HCT116 (cell line): Measurements from ENCODE around the gene TSPEAR. TPM values are rescaled to one million over a fixed set of nuclear protein-coding genes. Genes with fewer than 3 reads are reported as not detected.

Source experiments
- ATAC-seq: fragments of 200-7000 bp; cut with Tn5 transposase; 2 replicates; pipeline ENCODE4 v1.9.1; 2020; ENCODE audit warnings: mild to moderate bottlenecking, moderate library complexity
- BruUV-seq: library from RNA; stranded (reverse); fragments of 400-500 nt; replicated peaks from 2 replicates; lab custom pipeline; 2021; lab: Mats Ljungman, UMichigan
- CTCF ChIA-PET: fragments of 300-600 bp; sonication (Branson Sonifier 250); formaldehyde crosslinking; loops from one replicate; lab custom pipeline; 2021; ENCODE audit warnings: antibody characterized with exemption; lab: Charles Lee
- POLR2A ChIA-PET: fragments of 300-600, 350-600 bp; sonication (Branson Sonifier 250); formaldehyde crosslinking; loops from one replicate; lab custom pipeline; 2021; ENCODE audit warnings: antibody characterized with exemption; lab: Charles Lee
- RAD21 ChIA-PET, 2 experiments: fragments of 300-600 bp; sonication (Branson Sonifier 250); formaldehyde crosslinking; loops; one replicate each; lab custom pipeline; 2023; ENCODE audit warnings: low total read pairs in 2 of 2; ENCODE audit not compliant: uncharacterized antibody in 2 of 2, unreplicated experiment in 2 of 2, low non-redundant PET in 1 of 2; lab: Charles Lee
- DNase-seq: peaks from one replicate; pipeline ENCODE4 v3.0.0-alpha.2; 2010; ENCODE audit warnings: low read depth, low spot score
- H2AFZ ChIP-seq: fragments of 200-600 bp; shearing (Covaris generic), sonication (generic); 2 replicates; pipeline ENCODE4 v1.6.1; 2017; ENCODE audit warnings: low read depth, mixed run types, mixed read lengths, antibody characterized with exemption, low read length; ENCODE audit not compliant: poor library complexity, severe bottlenecking
- H3K27ac ChIP-seq: 2 replicates; pipeline ENCODE4 v1.5.1; 2012; ENCODE audit warnings: low read depth, low read length
- H3K27me3 ChIP-seq: fragments of 200-600 bp; sonication (generic); 2 replicates; pipeline ENCODE4 v1.6.1; 2016; ENCODE audit warnings: mixed run types, low read length, mixed read lengths; ENCODE audit not compliant: insufficient read depth
- H3K36me3 ChIP-seq, 2 experiments: fragments of 200-500 bp in 1 of 2; fragments of 200-600 bp in 1 of 2; sonication (Bioruptor generic) in 1 of 2; sonication (generic) in 1 of 2; 2 replicates each; pipeline versions ENCODE4 v1.5.1 to v1.6.1; 2014 to 2016; ENCODE audit warnings: low read length in 2 of 2, inconsistent platforms in 1 of 2, mixed read lengths in 1 of 2, mixed run types in 1 of 2; ENCODE audit not compliant: insufficient read depth in 2 of 2, control insufficient read depth in 1 of 2
- H3K4me1 ChIP-seq, 2 experiments: fragments of 200-600 bp in 1 of 2; sonication (generic) in 1 of 2; 2 replicates each; pipeline versions ENCODE4 v1.5.1 to v1.6.1; 2012 to 2017; ENCODE audit warnings: low read length in 2 of 2, inconsistent platforms in 1 of 2, mild to moderate bottlenecking in 1 of 2, mixed read lengths in 1 of 2, mixed run types in 1 of 2, moderate library complexity in 1 of 2; ENCODE audit not compliant: insufficient read depth in 2 of 2, control insufficient read depth in 1 of 2
- H3K4me2 ChIP-seq: fragments of 200-600 bp; sonication (generic); 2 replicates; pipeline ENCODE4 v1.6.1; 2017; ENCODE audit warnings: mixed run types, low read length, mixed read lengths
- H3K4me3 ChIP-seq, 2 experiments: fragments of 200-600 bp in 1 of 2; sonication (generic) in 1 of 2; replicated peaks in 1 of 2; 2 replicates each; pipeline ENCODE4 v1.5.1; 2011 to 2016; ENCODE audit warnings: low read length in 2 of 2, control low read depth in 1 of 2, low read depth in 1 of 2, mild to moderate bottlenecking in 1 of 2, mixed read lengths in 1 of 2, mixed run types in 1 of 2
- H3K79me2 ChIP-seq: fragments of 200-600 bp; sonication (generic); 2 replicates; pipeline ENCODE4 v1.6.1; 2017; ENCODE audit warnings: mild to moderate bottlenecking, mixed run types, low read length, moderate library complexity, mixed read lengths; ENCODE audit not compliant: insufficient read depth
- H3K9ac ChIP-seq: fragments of 200-600 bp; sonication (generic); 2 replicates; pipeline ENCODE4 v1.6.1; 2016; ENCODE audit warnings: low read length, mixed read lengths
- H3K9me2 ChIP-seq: fragments of 200-600 bp; sonication (generic), shearing (Covaris generic); 2 replicates; pipeline ENCODE4 v1.6.1; 2017; ENCODE audit warnings: mixed run types, mild to moderate bottlenecking, moderate library complexity; ENCODE audit not compliant: insufficient read depth
- H3K9me3 ChIP-seq, 2 experiments: fragments of 200-500 bp in 1 of 2; fragments of 200-600 bp in 1 of 2; sonication (Bioruptor generic) in 1 of 2; sonication (generic) in 1 of 2; 2 replicates each; pipeline ENCODE4 v1.6.1; 2014 to 2017; ENCODE audit warnings: low read length in 2 of 2, mixed read lengths in 2 of 2, inconsistent platforms in 1 of 2, low read depth in 1 of 2, mild to moderate bottlenecking in 1 of 2, mixed run types in 1 of 2, moderate library complexity in 1 of 2; ENCODE audit not compliant: control insufficient read depth in 1 of 2, insufficient read depth in 1 of 2
- H4K20me1 ChIP-seq: fragments of 200-600 bp; sonication (generic), shearing (Covaris generic); 2 replicates; pipeline ENCODE4 v1.6.1; 2017; ENCODE audit warnings: mixed run types, mild to moderate bottlenecking, moderate library complexity; ENCODE audit not compliant: insufficient read depth
- CBX3 ChIP-seq: IDR thresholded peaks from 2 replicates; pipeline ENCODE4 v1.6.1; 2012; ENCODE audit warnings: low read depth
- CEBPB ChIP-seq: IDR thresholded peaks from 2 replicates; pipeline ENCODE4 v1.6.1; 2012; ENCODE audit warnings: low read depth
- CTCF ChIP-seq, 3 experiments: fragments of 200-600 bp in 1 of 3; sonication (generic) in 1 of 3; IDR thresholded peaks in 2 of 3; conservative IDR thresholded peaks in 1 of 3; 2 replicates each; pipeline ENCODE4 v1.5.1; 2012 to 2017; ENCODE audit warnings: low read depth in 2 of 3, low read length in 2 of 3, antibody characterized with exemption in 1 of 3, borderline replicate concordance in 1 of 3, control low read depth in 1 of 3, mild to moderate bottlenecking in 1 of 3, mixed read lengths in 1 of 3, mixed run types in 1 of 3, moderate library complexity in 1 of 3; ENCODE audit not compliant: insufficient read depth in 1 of 3
- EGR1 ChIP-seq: IDR thresholded peaks from 2 replicates; pipeline ENCODE4 v1.6.1; 2012; ENCODE audit warnings: low read depth
- ELF1 ChIP-seq: IDR thresholded peaks from 2 replicates; pipeline ENCODE4 v1.6.1; 2012; ENCODE audit warnings: low read depth, borderline replicate concordance
- EZH2 ChIP-seq: fragments of 200-600 bp; sonication (generic); IDR thresholded peaks from 2 replicates; pipeline ENCODE4 v1.6.1; 2017; ENCODE audit warnings: antibody characterized with exemption, mixed run types
- EZH2phosphoT487 ChIP-seq: fragments of 200-600 bp; IDR thresholded peaks from 2 replicates; pipeline ENCODE4 v1.6.1; 2018; ENCODE audit warnings: antibody characterized with exemption, borderline replicate concordance
- FOSL1 ChIP-seq: IDR thresholded peaks from 2 replicates; pipeline ENCODE4 v1.6.1; 2012; ENCODE audit warnings: low read depth
- JUND ChIP-seq: IDR thresholded peaks from 2 replicates; pipeline ENCODE4 v1.6.1; 2012
- MAX ChIP-seq: IDR thresholded peaks from 2 replicates; pipeline ENCODE4 v1.6.1; 2012
- POLR2AphosphoS5 ChIP-seq: IDR thresholded peaks from 2 replicates; pipeline ENCODE4 v1.6.1; 2011; ENCODE audit warnings: mild to moderate bottlenecking, low read depth, low read length, moderate library complexity
- REST ChIP-seq: IDR thresholded peaks from 2 replicates; pipeline ENCODE4 v1.6.1; 2012; ENCODE audit warnings: low read depth
- SIN3A ChIP-seq: IDR thresholded peaks from 2 replicates; pipeline ENCODE4 v1.6.1; 2012; ENCODE audit warnings: low read depth
- SRF ChIP-seq: IDR thresholded peaks from 2 replicates; pipeline ENCODE4 v1.6.1; 2012; ENCODE audit warnings: low read depth
- TCF7L2 ChIP-seq: IDR thresholded peaks from 2 replicates; pipeline ENCODE4 v1.7.0; 2011; ENCODE audit warnings: borderline replicate concordance, inconsistent platforms; ENCODE audit not compliant: insufficient read depth, insufficient read length; ENCODE audit errors: extremely low read depth
- YY1 ChIP-seq: IDR thresholded peaks from 2 replicates; pipeline ENCODE4 v1.6.1; 2011; ENCODE audit warnings: low read length, low read depth, moderate library complexity, mild to moderate bottlenecking; ENCODE audit not compliant: insufficient replicate concordance; ENCODE audit errors: extremely low read depth
- ZBTB33 ChIP-seq: IDR thresholded peaks from 2 replicates; pipeline ENCODE4 v1.6.1; 2011; ENCODE audit warnings: mild to moderate bottlenecking, low read length, moderate library complexity; ENCODE audit not compliant: insufficient replicate concordance; ENCODE audit errors: extremely low read depth
- intact Hi-C: fragments of 100-400 bp; cut with micrococcal nuclease; formaldehyde crosslinking; loops from 2 replicates; pipeline ENCODE4 v1.10.0; 2022
- total RNA-seq: library from RNA; stranded (reverse); gene quantifications from one replicate; pipeline ENCODE4 v1.2.1, GENCODE V29; 2021; ENCODE audit not compliant: unreplicated experiment

Gene TSPEAR
- total RNA-seq, 1 experiment from 2014 or later: not detected

- H3K4me2 ChIP-seq: no peak overlapping the region
- H2AFZ ChIP-seq: no peak overlapping the region
- CTCF ChIA-PET: no interaction called here
- H3K9me2 ChIP-seq: no peaks in the 10 kb centered on the region
- TF ChIP-seq FOSL1: no peak
- no peak for TF ChIP-seq ZBTB33
- no peak for TF ChIP-seq CBX3
- no peak for TF ChIP-seq EGR1
- TF ChIP-seq YY1: no peak
- no peak for TF ChIP-seq CEBPB
- TF ChIP-seq SRF: no peak
- TF ChIP-seq MAX: no peak
- TF ChIP-seq TCF7L2: no peak
- TF ChIP-seq JUND: no peak
- no peak for TF ChIP-seq REST
- TF ChIP-seq SIN3A: no peak
- no peak for TF ChIP-seq EZH2
- no peak for TF ChIP-seq CTCF (IDR thresholded peaks at IDR 0.05 in 2 of 3, conservative IDR thresholded peaks at IDR 0.05 in 1 of 3; ENCODE audit: borderline replicate concordance in 1 of 3, insufficient read depth in 1 of 3, low read depth in 2 of 3, low read length in 2 of 3)
- no peak for TF ChIP-seq ELF1
- no peak for TF ChIP-seq POLR2AphosphoS5
- no peak for TF ChIP-seq EZH2phosphoT487
- no peak overlapping the region for H3K9ac ChIP-seq
- RAD21 ChIA-PET: no interaction called here
- H3K79me2 ChIP-seq: no peaks in the 10 kb centered on the region
- no peak for ATAC-seq
- BruUV-seq: no TSS peak
- no peaks in the 10 kb centered on the region for H3K36me3 ChIP-seq
- H3K27ac ChIP-seq: no peak overlapping the region
- POLR2A ChIA-PET: no interaction called here
- intact Hi-C loops: no loop called here
- H3K4me3 ChIP-seq: no peak overlapping the region
- no peaks in the 10 kb centered on the region for H3K27me3 ChIP-seq
- no peaks in the 10 kb centered on the region for H4K20me1 ChIP-seq
- H3K4me1 ChIP-seq: no peaks in the 10 kb centered on the region
- DNase-seq: no peak
- H3K9me3 ChIP-seq: 0 out of 4 replicates have a peak, but pooled peaks cover 0 to under 1% of the 10 kb centered on the region in 2 experiments
Measured at GRCh38 chr21:44650265-44650972, 61.0 kb downstream of the TSPEAR start.
